Measurements from ENCODE around the gene PER1.

PER1 gene

GRCh38 chr17:8096541-8096940 lies 55.7 kb downstream of the PER1 start:
- DNase-seq (ENCODE audit: low read depth in 2 of 2) = no peak

- no peak for DNase-seq (ENCODE audit: low read depth in 2 of 2)
Measured at GRCh38 chr17:8095361-8095760, 56.8 kb downstream of the PER1 start.

- no peak for DNase-seq (ENCODE audit: low read depth in 2 of 2)
Measured at GRCh38 chr17:8091033-8091687, 61.0 kb downstream of the PER1 start.

Measured in activated CD4-positive, alpha-beta T cell treated with anti-CD3 and anti-CD28 coated beads for 24 hours (primary cell).